Body of pancreas (tissue), 4 donors: ENCODE data around the gene OIT3.

Experiments used
- POLR2A ChIP-seq, 3 donors: fragments of 450-650 bp; IDR thresholded peaks; one replicate each; pipeline ENCODE4 v1.6.1; 2016; ENCODE audit warnings: antibody characterized with exemption in 3 of 3, mild to moderate bottlenecking in 2 of 3
- TF ChIP-seq, protein P1 (sequence below), 7 experiments: fragments of 450-650 bp in 4 of 7; fragments of 200-600 bp in 3 of 7; sonication (generic) in 3 of 7; IDR thresholded peaks; one replicate each; pipeline ENCODE4 v1.5.1; 2016 to 2019; ENCODE audit warnings: antibody characterized with exemption in 7 of 7

DNA sequence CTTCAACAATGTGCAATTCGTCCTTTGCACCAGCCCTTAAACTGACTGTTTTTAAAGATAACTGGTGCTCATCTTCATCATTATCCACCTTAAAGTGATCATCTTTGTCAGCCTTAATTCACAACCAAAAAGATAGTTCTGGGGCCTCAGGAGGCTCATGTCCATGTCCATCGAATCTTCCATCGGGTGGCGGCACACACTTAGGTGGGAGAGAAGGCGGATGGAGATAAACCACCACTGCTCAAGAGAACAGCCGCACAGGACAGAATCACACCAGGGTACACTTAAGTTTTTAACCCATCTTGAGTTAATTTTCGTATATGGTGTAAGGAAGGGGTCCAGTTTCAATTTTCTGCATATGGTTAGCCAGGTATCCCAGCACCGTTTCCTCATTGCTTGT, 24.8 kb downstream of the OIT3 start:
- TF ChIP-seq, protein P1, sequence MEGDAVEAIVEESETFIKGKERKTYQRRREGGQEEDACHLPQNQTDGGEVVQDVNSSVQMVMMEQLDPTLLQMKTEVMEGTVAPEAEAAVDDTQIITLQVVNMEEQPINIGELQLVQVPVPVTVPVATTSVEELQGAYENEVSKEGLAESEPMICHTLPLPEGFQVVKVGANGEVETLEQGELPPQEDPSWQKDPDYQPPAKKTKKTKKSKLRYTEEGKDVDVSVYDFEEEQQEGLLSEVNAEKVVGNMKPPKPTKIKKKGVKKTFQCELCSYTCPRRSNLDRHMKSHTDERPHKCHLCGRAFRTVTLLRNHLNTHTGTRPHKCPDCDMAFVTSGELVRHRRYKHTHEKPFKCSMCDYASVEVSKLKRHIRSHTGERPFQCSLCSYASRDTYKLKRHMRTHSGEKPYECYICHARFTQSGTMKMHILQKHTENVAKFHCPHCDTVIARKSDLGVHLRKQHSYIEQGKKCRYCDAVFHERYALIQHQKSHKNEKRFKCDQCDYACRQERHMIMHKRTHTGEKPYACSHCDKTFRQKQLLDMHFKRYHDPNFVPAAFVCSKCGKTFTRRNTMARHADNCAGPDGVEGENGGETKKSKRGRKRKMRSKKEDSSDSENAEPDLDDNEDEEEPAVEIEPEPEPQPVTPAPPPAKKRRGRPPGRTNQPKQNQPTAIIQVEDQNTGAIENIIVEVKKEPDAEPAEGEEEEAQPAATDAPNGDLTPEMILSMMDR (IDR thresholded peaks at IDR 0.05), result no peak
- no peak for TF ChIP-seq POLR2A (IDR thresholded peaks at IDR 0.05)
